Peyer's patch (tissue), 4 donors: ENCODE measurements around the gene CLRN1.

Experiments used
- CTCF ChIP-seq, 6 experiments: fragments of 450-650 bp in 4 of 6; fragments of 200-600 bp in 2 of 6; sonication (generic) in 1 of 6; IDR thresholded peaks; one replicate each; pipeline ENCODE4 v1.5.1; 2017 to 2019; ENCODE audit warnings: antibody characterized with exemption in 6 of 6, mild to moderate bottlenecking in 3 of 6, moderate library complexity in 1 of 6
- POLR2A ChIP-seq, 2 donors: fragments of 450-650 bp; IDR thresholded peaks; one replicate each; pipeline ENCODE4 v1.5.1; 2017; ENCODE audit warnings: antibody characterized with exemption in 2 of 2, mild to moderate bottlenecking in 2 of 2, moderate library complexity in 2 of 2

- TF ChIP-seq CTCF (IDR thresholded peaks at IDR 0.05) (peak in 5 of 6 experiments; percentile 12 to 52 (median 43)), POLR2A (IDR thresholded peaks at IDR 0.05) (no peak)
Measured at GRCh38 chr3:150925751-150926201, 46.8 kb downstream of the CLRN1 start.
